ENCODE measurements around the gene CAD.
"Not testable (repeated sequence)": the region's sequence is repeated elsewhere in the genome, so short reads cannot be mapped to it uniquely, and the experiment has no call there.

Gene CAD

DNA sequence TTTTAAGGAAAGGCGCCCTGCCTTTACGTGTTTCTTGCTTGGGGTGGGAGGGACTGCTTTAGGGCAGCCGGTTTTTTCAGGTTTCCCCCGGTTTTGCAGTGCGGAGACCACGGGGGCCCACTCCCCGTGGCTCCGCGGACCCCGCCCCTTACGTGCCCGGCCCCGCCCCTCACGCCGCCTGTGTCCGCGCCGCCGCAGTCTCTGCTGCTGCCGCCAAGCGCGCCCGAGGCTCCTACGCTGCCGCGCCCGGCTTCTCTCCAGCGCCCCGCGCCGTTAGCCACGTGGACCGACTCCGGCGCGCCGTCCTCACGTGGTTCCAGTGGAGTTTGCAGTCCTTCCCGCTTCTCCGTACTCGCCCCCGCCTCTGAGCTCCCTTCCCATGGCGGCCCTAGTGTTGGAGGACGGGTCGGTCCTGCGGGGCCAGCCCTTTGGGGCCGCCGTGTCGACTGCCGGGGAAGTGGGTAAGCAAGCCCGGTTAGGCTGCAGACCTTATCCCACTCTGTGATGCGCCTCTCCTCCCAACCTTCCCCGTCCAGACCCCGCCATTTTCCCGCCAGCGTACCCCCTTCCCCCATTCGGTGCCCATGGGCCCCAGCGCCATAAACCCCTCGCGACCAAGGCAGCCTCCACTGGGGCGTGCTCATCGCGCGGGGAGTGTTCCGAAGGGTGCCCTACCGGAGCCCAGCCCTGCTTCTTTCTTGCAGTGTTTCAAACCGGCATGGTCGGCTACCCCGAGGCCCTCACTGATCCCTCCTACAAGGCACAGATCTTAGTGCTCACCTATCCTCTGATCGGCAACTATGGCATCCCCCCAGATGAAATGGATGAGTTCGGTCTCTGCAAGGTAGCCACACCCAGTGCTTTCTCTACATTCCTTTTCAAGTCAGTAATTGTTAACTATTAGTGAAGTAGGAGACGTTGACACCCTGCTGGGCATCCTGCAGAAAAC is at the start of gene CAD:
Gene CAD, plus strand, starts transcription at position 197 of the 949 bp plus-strand sequence. Its CDS starts 183 bp downstream, at position 380.
- DNase-seq = peak; percentile 93

GRCh38 chr2:27170581-27171337 is 46.4 kb upstream of the CAD start:
- no peak for DNase-seq

- no peak for DNase-seq
These were observed 45.8 kb upstream of the CAD start for GRCh38 chr2:27171351-27171848.

DNA sequence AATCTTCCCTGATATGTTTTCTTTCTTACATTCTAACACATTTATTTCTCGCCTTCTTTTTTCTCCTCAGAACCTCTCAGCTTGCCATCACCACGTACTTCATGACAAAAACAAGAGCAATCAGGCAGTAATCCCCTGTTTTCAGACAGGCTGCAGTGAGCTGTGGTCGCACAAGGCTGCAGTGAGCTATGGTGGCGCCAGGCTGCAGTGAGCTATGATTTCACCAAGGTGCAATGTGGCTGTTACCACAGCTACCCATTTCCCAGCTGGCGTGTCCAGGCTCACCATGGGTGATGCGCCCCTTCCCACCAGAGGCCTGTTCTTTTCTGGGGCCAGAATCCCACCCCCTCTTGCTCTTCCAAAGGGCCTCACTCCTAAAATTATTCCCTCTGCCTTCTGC is 42.5 kb upstream of the CAD start:
- DNase-seq = peak; percentile 33

GRCh38 chr2:27175330-27175729 is 41.8 kb upstream of the CAD start:
- DNase-seq = no peak

DNA sequence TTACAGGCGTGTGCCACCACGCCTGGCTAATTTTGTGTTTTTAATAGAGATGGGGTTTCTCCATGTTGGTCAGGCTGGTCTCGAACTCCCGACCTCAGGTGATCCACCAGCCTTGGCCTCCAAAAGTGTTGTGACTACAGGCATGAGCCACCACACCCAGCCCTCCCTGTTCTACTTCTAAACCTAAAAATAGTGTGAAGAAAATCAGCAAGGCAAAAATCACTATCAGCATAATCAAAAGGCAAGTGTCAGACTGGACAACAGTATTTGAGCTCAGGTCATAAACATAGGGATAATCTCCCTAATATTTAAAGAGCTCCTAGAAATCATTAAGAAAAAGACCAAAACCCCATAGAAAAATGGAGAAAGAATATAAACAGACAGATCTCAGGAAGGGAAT is 41.4 kb upstream of the CAD start:
- DNase-seq = not testable (repeated sequence)

GRCh38 chr2:27177441-27178351 is 39.5 kb upstream of the CAD start:
- no peak for DNase-seq

GRCh38 chr2:27178469-27178868 is 38.7 kb upstream of the CAD start:
- DNase-seq = no peak

GRCh38 chr2:27179344-27180000 is 37.7 kb upstream of the CAD start:
- no peak for DNase-seq

GRCh38 chr2:27182346-27182745 is 34.8 kb upstream of the CAD start:
- no peak for DNase-seq

DNA sequence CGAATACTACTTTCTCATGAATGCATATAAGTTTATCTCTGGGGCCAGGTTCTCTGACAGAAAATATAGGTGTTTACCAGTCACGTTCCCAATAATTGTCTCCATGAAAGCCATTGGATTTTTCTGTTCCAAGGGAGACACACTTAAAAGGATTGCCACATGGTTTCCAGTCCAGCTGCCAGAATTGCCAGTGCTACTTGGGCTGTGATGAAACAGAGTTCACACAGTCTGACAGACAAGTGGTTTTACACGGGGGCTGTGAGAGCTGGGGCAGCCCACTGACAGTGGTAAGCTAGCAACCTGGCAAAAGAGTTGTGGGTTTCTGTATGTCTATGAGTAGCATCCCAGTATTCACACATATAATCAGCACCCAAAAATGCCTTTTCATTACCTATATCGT is 33.1 kb upstream of the CAD start:
- DNase-seq = no peak

DNA sequence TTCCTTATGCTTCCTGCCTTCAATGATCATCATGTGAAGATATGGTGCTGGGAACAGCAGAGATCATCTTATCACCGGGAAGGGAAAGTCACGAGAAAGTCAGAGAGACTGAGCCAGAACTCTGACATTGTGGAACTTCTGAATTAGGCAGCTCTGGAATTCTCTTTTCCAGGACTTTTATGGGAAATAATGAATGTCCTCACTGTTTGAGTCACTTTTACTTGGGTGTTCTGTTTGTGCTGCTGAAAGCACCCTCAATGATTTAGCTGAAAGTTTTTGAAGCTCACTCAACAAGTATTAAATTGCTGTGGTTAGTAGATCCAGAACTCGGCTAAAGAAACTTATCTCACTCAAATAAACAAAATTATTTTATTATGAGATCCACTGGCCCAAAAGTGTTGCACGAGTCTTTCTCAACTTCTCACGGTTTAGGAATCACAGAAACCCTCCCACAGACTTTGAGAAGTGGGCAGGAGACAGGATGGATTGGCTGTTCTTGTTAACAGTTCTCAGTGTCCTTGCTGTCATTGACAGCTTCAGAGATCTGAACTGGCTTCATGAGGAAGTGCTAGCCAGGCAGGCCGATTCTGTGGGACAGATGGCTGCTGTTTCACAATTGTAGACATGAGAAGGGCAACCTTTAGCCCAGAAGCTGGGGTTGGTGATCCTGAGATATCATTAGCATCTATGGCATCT is 31.7 kb upstream of the CAD start:
- peak; percentile 51 for DNase-seq

DNA sequence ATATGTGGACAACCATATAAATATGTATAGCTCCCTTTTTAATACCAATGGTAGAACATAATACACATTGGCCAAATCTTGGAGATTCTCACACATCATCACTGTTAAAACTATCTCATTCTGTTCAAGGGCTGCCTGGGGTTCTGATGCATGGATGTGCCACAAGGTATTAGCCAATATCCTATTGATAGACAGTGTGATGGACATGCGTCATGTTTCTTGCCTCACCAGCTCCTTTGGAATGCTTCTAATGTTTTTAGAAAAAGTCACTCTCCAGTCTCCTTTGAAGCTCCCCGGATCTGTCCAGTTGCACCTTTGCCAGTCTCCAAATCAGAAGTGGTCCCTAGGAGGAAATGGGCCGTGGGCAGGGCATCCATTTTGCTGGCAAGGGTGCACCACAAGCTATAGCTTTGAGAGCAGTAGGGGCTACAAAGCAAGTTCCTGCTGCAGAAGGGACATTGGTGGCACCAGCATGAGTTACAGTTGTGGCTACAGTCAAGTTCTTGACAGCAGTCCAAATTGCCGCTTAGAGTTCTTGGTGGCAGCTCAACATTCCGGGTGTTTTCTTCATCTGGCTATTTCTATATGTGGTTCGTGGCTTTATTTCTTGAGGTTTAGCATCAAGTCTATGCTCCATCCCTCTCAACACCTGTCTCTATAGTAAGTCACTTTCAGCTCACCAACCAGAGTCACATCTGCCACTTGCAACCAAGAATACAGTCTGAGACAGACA is 30.4 kb upstream of the CAD start:
- DNase-seq = no peak

DNA sequence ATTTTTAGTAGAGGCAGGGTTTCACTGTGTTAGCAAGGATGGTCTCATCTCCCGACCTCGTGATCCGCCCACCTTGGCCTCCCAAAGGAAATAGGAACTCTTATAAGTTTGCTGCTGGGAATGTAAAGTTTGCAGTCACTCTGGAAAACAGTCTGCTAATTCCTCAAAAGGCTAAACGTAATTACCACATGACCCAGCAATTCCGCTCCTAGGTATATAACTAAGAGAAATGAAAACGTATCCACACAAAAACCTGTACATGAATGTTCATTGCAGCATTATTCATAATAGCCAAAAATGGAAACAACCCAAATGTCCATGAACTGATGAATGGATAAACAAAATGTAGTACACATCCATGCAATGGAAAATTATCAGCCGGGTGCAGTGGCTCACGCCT is 27.2 kb upstream of the CAD start:
- DNase-seq = no peak

- DNase-seq = peak; percentile 81
These were observed 25.9 kb upstream of the CAD start for GRCh38 chr2:27191070-27191829.

DNA sequence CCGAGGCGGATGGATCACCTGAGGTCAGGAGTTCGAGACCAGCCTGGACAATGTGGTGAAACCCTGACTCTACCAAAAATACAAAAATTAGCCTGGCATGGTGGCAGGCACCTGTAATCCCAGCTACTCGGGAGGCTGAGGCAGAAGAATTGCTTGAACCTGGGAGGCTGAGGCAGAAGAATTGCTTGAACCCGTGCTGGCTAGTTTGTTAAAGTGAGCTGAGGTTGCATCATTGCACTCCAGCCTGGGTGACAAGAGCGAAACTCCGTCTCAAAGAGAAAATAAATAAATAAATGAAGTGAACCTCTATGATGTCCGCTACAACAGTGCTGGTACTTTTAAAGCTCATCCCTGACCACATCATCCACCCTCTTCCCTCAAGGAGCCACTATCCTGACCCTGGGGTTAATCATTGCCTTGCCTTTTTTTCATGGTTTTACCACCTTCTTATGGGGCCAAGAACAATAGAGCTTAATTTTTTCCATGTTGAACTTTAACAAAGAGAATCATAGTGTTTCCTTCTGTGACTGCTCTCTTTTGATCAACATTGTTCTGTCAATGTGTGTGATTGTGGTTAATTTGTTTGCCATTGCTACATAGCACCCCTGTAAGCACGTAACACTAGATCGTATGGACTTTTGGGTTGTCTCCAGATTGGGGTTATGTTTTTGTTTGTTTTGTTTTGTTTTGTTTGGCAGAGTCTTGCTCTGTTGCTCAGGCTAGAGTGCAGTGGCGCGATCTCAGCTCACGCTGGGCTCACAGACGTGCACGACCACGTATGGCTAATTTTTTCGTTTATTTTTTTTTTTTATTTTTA is 22.4 kb upstream of the CAD start:
- DNase-seq = no peak

DNA sequence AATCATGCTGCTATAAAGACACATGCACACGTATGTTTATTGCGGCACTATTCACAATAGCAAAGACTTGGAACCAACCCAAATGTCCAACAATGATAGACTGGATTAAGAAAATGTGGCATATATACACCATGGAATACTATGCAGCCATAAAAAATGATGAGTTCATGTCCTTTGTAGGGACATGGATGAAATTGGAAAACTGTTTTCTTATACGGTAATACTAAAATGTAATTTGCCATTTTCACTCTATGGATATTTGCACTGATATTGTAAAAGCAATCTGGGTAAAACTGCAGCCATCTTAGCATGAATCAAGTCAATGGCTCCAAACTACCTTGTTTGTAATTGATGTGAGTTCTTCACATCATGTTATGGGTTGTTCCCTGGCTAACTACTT is 21.4 kb upstream of the CAD start:
- DNase-seq = not testable (repeated sequence)

DNA sequence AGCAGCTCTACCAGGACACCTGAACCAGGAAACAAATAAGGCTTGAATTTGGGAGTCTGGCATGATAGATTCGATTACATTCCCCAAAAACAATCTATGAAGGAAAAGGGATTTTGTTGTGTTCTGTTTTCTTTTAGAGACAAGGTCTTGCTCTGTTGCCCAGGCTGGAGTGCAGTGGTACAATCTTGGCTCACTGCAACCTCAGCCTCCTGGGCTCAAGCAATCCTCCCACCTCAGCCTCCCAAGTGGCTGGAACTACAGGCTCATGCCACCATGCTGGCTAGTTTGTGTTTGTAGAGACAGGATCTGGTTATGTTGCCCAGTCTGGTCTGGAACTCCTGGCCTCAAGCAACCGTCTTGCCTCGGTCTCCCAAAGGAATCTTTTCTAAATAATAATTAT is 19.1 kb upstream of the CAD start:
- DNase-seq = not testable (repeated sequence)

- no peak for DNase-seq
These were observed 18.5 kb upstream of the CAD start for GRCh38 chr2:27198627-27199026.

All from NCI-H82 (cell line).